Subcutaneous abdominal adipose tissue (tissue), 5 donors: ENCODE measurements around the gene ADRM1.

Source experiments
- H3K27ac ChIP-seq: one replicate; pipeline ENCODE4 v1.7.0; 2013; ENCODE audit warnings: low read depth, mild to moderate bottlenecking, inconsistent platforms, low read length, moderate library complexity
- H3K27me3 ChIP-seq, 5 donors: one replicate each; pipeline ENCODE4 v1.7.0; 2013; ENCODE audit warnings: low read length in 5 of 5, inconsistent platforms in 1 of 5; ENCODE audit not compliant: control insufficient read depth in 5 of 5, insufficient read depth in 4 of 5
- H3K36me3 ChIP-seq, 5 donors: one replicate each; pipeline ENCODE4 v1.7.0; 2013; ENCODE audit warnings: low read length in 5 of 5; ENCODE audit not compliant: control insufficient read depth in 5 of 5, insufficient read depth in 5 of 5
- H3K4me1 ChIP-seq, 5 donors: one replicate each; pipeline ENCODE4 v1.7.0; 2013; ENCODE audit warnings: low read length in 5 of 5, mild to moderate bottlenecking in 3 of 5, moderate library complexity in 1 of 5; ENCODE audit not compliant: control insufficient read depth in 5 of 5, insufficient read depth in 5 of 5
- H3K4me3 ChIP-seq, 5 donors: one replicate each; pipeline ENCODE4 v1.7.0; 2013; ENCODE audit warnings: low read length in 5 of 5, low read depth in 1 of 5
- H3K9ac ChIP-seq, 5 donors: one replicate each; pipeline ENCODE4 v1.7.0; 2013; ENCODE audit warnings: low read length in 5 of 5, mild to moderate bottlenecking in 4 of 5, moderate library complexity in 3 of 5
- H3K9me3 ChIP-seq, 5 donors: one replicate each; pipeline ENCODE4 v1.7.0; 2013; ENCODE audit warnings: low read length in 5 of 5; ENCODE audit not compliant: control insufficient read depth in 5 of 5
- donor health status: healthy.
- donor health status: healthy.
- donor health status: healthy.
- donor health status: healthy.
- donor health status: healthy.

Gene ADRM1

DNA sequence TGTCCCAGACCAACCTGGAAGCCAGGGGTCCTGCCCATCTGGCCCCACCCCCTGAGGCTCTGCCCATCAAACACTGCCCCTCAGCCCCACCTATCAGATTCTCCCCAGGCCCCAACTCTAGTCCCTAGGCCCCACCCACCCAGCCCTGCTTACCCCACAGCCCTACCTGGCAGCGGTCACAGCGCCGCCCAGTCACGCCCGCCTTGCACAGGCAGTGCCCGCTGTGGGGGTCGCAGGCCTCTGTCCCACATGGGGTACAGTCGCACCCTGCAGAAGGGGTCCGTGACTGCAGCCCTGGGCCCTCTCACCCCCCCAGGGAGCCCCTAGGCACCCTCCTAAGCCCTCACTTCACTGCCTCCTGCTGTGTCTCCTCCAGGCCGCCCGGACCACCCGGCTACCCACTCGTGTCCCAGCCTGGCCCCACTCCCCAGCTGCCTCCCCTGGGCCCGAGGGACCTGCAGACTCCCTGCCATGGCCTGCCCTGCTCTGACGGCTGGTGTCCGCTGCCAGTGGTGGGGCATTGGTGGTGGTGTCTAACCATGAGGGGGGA, 19.8 kb downstream of the ADRM1 start:
- peaks cover 0 to 71% (median 55%) of the 10 kb centered on the region in 5 donors for H3K36me3 ChIP-seq
- H3K9me3 ChIP-seq = no peaks in the 10 kb centered on the region
- H3K4me1 ChIP-seq = peaks cover 0 to 9% (median 5%) of the 10 kb centered on the region in 5 donors
- H3K4me3 ChIP-seq = no peak overlapping the region
- H3K27ac ChIP-seq = no peak overlapping the region
- H3K27me3 ChIP-seq = no peaks in the 10 kb centered on the region
- no peak overlapping the region for H3K9ac ChIP-seq

DNA sequence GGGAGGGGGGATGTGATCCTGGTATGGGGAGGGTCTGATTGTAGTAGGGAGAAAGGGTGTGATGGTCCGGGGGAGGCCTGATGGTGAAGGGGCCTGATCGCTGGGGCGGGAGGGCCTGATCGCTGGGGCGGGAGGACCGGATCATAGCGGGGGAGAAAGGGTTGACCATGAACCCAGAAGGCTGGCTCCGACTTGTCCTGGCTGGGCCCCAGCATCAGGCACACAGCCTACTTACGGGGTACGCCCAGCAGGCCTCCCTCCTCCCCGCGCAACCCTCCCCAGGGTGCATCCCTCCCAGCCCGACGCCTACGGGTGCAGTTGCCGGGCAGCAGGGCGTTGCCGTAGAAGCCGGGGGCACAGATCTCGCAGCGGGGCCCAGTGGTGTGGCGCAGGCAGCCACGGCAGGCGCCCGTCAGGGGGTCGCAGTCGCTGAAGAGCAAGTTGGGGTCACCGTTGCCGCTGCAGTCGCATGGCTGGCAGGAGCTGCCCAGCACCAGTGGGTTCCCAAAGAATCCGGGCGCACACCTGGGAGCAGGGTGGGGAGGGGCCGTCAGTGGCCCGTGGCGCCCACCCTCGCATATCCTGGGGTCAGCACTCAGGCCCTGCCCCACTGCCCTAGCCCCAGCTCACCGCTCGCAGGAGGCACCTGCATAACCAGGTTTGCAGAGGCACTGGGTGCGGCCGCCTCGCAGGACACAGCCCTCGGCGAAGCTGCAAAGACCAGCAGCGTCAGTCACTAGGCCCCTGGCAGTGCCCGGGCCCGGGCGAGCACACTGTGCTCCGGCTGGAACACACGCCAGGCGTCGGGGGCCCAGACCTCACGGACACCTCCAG, 20.6 kb downstream of the ADRM1 start:
- Histone ChIP-seq H3K36me3 (peaks cover 0 to 77% (median 61%) of the 10 kb centered on the region in 5 donors), H3K4me3 (no peak overlapping the region)

DNA sequence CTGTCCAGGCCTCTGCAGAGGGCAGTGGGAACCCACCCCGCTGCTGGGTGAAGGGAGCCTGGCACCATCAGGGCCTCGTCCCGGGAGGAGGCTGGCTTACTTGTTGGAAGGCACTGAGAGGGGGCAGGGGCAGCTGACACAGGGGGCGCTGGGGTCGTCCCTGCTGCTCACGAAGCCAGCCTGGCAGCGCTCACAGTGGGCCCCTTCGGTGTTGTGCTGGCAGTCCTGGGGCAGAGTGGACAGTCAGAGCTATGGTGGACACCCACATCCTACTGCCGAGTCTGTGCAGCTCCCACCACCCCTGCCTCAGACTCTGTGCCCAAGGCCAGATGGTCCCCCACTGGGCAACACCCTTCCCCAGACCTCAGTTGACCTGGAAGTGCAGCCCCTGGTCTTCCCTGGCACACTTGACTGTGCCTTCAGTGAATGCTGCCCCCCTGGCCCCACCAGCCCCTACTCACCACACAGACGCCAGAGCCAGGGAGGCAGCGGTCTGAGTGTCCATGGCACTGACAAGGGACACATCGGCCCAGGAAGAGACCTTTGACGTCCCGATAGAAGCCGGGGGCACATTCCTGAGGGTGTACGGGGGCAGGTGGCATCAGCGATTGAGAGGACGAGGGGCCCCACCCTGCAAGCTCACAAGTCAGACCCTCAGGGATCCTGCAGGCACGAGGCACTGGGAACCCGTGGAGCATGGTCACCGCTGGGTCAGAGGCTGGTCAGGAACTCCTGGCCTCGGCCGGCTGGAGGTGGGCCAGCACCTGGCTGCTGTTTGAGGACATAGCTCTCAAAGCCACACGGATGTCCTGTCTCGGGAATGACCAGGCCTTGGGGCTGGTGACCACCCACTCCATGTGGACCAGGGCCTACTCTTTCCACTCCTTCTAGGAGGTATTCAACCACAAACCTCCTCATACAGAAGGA, 21.4 kb downstream of the ADRM1 start:
- Histone ChIP-seq H3K4me3 (no peak overlapping the region), H3K27me3 (no peaks in the 10 kb centered on the region), H3K36me3 (peaks cover 0 to 77% (median 68%) of the 10 kb centered on the region in 5 donors), H3K4me1 (peaks cover 0 to 3% (median under 1%) of the 10 kb centered on the region in 5 donors), H3K27ac (no peak overlapping the region), H3K9ac (no peak overlapping the region), H3K9me3 (no peaks in the 10 kb centered on the region)

More for the DNA sequence above, 20.6 kb downstream of the ADRM1 start:
- no peak overlapping the region for H3K9ac ChIP-seq
- H3K9me3 ChIP-seq = no peaks in the 10 kb centered on the region
- H3K27ac ChIP-seq = no peak overlapping the region
- H3K4me1 ChIP-seq = peaks cover 0 to 9% (median 5%) of the 10 kb centered on the region in 5 donors
- H3K27me3 ChIP-seq = no peaks in the 10 kb centered on the region

DNA sequence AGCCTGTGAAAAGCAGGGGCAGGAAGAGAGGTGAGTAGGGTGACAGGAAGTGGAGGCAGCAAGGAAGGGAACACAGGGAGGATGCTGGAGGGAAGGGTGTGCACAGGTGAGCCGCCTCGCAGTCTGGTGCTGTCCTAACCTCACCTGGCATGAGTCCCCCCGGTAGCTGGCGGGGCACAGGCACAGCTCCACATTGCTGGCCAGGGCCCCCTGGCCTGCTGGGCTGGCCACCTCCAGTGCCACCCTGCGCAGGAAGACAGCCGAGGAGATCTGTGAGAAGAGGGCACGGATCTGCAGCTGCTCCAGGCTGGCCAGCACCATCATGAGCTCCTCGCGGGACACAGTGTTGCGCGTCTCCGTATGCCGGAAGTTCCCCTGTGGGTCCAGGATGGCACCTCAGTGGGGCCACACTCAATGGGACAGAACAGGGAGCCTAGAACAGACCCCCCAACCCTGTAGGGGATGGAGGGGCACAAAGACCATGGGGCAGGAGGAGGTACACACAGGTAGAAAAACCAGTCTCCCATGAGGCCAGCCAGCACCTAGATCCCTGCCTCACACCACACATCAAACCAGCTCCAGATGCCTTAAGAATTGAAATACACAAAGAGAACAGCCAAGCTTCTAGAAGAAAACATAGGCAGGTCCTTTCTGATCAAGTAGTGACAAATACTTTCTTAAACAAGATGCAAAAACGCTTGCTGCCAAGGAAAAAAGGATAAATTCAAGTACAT, 22.5 kb downstream of the ADRM1 start:
- H3K9ac ChIP-seq = no peak overlapping the region
- H3K27me3 ChIP-seq = no peaks in the 10 kb centered on the region
- no peak overlapping the region for H3K4me3 ChIP-seq
- H3K36me3 ChIP-seq = peaks cover 0 to 85% (median 72%) of the 10 kb centered on the region in 5 donors
- no peaks in the 10 kb centered on the region for H3K4me1 ChIP-seq
- H3K27ac ChIP-seq = no peak overlapping the region
- no peaks in the 10 kb centered on the region for H3K9me3 ChIP-seq

DNA sequence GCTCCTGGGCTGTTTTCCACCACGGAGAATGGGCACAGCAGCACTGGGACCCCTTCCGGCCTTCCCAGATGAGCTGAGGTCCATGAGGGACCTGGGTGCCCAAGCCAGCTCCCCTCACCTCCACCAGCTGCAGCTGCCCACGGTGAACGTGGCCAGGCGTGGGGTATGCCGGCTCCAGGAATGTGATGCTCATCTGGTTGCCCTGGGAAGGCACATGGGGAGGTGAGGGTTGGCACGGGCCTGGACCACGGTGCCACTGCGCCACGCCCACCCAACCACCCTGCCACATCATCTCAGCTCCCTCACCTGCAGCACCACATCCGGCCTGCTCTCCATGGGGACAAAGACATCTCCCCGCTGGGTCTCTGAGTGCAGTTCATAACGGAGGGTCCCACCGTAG, 23.8 kb downstream of the ADRM1 start:
- Histone ChIP-seq H3K27ac (no peak overlapping the region), H3K4me1 (no peaks in the 10 kb centered on the region), H3K9me3 (no peaks in the 10 kb centered on the region), H3K36me3 (peaks cover 0 to 90% (median 76%) of the 10 kb centered on the region in 5 donors), H3K27me3 (no peaks in the 10 kb centered on the region), H3K9ac (no peak overlapping the region), H3K4me3 (no peak overlapping the region)

DNA sequence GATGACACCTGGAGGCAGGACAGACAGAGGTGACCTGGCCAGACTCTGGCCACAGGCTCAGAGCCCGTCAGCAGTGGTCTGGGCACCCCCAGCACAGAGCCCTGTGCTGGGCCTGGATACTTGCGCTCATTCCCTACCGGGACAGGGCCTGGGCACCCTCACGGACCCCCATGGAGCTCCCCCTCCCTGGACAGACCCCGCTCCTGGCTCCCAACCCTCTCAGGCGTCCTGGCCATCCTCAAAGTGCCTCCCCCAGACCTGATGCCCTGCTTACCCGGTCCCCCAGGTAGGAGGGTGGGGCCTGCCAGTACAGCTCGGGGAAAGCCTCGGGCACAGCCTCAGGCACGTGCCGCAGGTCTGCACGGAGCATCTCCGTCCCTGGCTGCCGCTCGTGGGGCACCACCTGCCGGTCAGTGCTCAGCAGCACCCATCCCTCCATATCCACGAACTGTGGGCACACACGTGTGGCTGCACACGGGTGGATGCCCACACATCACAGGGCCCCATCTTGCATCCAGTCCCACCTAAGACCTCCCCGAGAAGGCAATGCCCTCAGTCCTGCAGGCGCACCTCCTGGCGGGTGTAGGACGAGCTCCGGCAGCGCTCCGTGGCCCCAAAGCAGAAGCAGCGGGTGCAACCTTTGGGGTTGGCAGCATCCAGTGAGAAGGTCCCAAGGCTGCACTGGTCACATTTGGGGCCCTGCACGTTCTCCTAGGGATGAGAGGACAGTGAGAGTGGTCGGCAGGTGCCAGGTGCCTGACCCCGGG, 24.3 kb downstream of the ADRM1 start:
- Histone ChIP-seq H3K27me3 (no peaks in the 10 kb centered on the region), H3K9me3 (no peaks in the 10 kb centered on the region), H3K4me1 (no peaks in the 10 kb centered on the region), H3K4me3 (no peak overlapping the region), H3K36me3 (peaks cover 0 to 91% (median 77%) of the 10 kb centered on the region in 5 donors), H3K27ac (no peak overlapping the region), H3K9ac (no peak overlapping the region)

DNA sequence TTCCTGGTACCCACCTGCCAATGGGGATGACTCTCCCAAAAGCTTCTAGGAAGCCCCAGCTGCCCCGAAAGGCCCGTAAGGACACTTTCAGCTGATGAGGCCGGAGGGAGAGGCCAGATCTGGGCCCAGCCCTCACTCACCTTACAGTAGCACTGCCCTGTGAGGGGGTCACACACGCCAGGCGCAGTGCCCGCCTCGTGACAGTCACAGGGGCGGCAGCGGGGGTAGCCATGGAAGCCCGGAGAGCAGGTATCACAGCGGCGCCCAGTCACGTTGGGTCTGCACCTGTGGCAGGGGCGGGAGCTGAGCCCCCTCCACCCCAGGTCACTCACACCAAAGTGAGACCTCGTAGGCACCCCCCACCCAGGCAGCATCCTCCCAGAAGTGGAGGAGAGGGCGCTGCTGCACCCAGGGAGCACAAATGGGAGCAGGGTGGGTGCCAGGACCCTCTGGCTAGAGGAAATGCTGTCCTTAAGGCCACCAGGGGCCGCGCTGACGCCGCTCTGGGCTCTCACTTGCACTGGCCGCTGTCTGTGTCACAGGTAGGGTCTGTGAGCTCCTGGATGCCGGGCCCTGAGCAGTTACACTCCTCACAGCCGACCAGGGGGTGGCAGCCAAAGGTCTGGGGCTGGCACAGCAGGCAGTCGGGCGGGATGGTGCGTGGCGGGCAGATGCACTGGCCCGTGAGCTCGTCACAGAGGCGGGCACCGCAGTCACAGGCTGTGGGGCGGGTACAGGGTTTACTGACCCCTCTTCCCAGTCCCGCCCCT, 25.1 kb downstream of the ADRM1 start:
- Histone ChIP-seq H3K36me3 (peaks cover 0 to 94% (median 84%) of the 10 kb centered on the region in 5 donors), H3K27me3 (no peaks in the 10 kb centered on the region)

DNA sequence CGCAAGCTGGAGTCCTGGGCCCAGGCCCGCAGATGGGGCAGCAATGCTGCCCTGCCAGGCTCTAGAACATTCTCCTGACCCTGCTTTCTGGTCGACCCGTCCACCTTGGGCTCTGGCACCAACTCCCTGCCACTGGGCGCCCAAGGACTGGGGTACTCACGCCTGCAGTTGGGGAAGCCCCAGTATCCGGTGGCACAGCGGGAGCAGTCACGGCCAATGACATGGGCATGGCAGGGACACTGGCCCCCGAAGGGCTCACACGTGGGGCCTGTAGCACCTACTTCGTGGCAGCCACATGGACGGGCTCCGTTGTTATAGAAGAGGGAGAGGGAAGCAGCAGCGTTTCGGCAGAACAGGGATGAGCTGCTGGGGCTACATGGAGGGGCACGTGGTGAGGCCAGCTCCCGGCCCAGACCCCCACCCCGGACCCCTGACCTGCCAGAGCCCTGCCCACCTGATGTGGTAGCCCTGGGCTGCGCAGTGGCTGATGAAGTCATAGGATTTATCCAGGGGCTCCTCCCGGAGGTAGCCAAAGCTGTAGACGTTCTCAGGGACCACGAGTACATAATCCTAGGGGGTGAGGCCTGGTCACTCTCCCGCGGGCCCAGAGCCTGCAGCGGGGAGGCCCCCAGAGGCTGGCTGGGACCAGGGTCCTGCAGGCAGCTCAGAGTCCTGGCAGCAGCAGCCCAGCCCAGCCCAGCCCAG, 26.0 kb downstream of the ADRM1 start:
- H3K9ac ChIP-seq = no peak overlapping the region
- no peaks in the 10 kb centered on the region for H3K27me3 ChIP-seq
- H3K4me1 ChIP-seq = no peaks in the 10 kb centered on the region
- no peaks in the 10 kb centered on the region for H3K9me3 ChIP-seq
- peaks cover 0 to 94% (median 79%) of the 10 kb centered on the region in 5 donors for H3K36me3 ChIP-seq
- no peak overlapping the region for H3K4me3 ChIP-seq
- H3K27ac ChIP-seq = no peak overlapping the region

More for the DNA sequence above, 25.1 kb downstream of the ADRM1 start:
- Histone ChIP-seq H3K27ac (no peak overlapping the region), H3K4me3 (no peak overlapping the region), H3K4me1 (no peaks in the 10 kb centered on the region), H3K9ac (no peak overlapping the region), H3K9me3 (no peaks in the 10 kb centered on the region)
